ENCODE data around the gene GABBR2.
A peak's percentile ranks its signal among the peaks of the same experiment; 100 is the strongest.

GABBR2 gene

DNA sequence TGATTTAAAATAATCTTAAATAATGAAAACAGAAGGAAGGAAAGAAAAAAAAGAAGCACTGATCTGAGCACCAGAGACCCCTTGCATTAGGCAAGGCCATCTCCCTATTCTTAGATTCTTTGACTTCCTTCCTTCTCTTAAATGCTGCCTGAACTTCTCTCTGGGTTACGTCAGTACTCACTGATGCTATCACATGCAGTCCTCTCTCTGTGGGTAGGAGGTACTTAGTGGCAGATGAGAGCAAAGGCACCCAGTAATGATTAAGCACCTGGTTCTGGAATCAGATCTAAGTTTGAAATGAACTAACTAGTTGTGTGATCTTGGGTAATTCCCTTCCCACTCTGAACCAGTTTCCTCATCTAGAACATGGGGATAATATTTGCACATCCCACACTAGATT, 343.0 kb downstream of the GABBR2 start:
- no peaks in the 10 kb centered on the region; the same call in 1 of the 2 replicates for H3K27me3 ChIP-seq (ENCODE audit: control insufficient read depth, insufficient read depth, low read length)
- no peak for DNase-seq (ENCODE audit: low read depth, low spot score)
- no peaks in the 10 kb centered on the region for H3K36me3 ChIP-seq (ENCODE audit: control insufficient read depth, insufficient read depth, low read length)
- H3K4me1 ChIP-seq (ENCODE audit: control insufficient read depth, insufficient read depth, low read length), result no peaks in the 10 kb centered on the region
- no CpG with 5 or more reads among the region's 1 CpG for WGBS (ENCODE audit: insufficient coverage, insufficient read length)
- H3K27ac ChIP-seq (ENCODE audit: low read length), result no peak overlapping the region
- H3K4me3 ChIP-seq (ENCODE audit: low read length), result no peak overlapping the region
- no peaks in the 10 kb centered on the region for H3K9me3 ChIP-seq (ENCODE audit: control insufficient read depth, insufficient read depth, low read length)

DNA sequence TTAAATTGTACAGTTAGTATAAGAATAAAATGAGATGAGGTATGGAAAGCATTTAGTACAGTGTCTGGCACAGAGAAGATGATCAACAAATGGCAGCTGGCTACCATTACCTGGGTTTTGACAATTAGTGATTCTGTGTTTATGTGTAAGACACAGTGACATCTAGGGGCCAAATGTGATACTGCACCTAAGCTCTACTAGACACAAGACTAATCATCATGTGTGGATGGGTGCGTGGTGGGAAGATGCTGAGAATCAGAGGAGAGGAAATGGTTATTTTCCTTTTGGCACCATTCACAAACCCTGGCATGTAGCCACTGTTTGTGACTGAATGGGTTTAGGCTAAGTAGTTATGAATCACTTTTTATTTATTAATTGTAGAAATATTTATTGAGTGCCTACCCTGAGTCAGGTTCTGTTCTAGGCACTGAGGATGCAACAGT, 343.5 kb downstream of the GABBR2 start:
- Histone ChIP-seq H3K4me3 (ENCODE audit: low read length) (no peak overlapping the region), H3K36me3 (ENCODE audit: control insufficient read depth, insufficient read depth, low read length) (no peaks in the 10 kb centered on the region), H3K27me3 (ENCODE audit: control insufficient read depth, insufficient read depth, low read length) (no peaks in the 10 kb centered on the region; the same call in 1 of the 2 replicates), H3K4me1 (ENCODE audit: control insufficient read depth, insufficient read depth, low read length) (no peaks in the 10 kb centered on the region), H3K9me3 (ENCODE audit: control insufficient read depth, insufficient read depth, low read length) (no peaks in the 10 kb centered on the region), H3K27ac (ENCODE audit: low read length) (no peak overlapping the region)
- WGBS (ENCODE audit: insufficient coverage, insufficient read length), result no CpG with 5 or more reads among the region's 1 CpG
- peak; percentile 33 for DNase-seq (ENCODE audit: low read depth, low spot score)

GRCh38 chr9:98364086-98364485, 344.6 kb downstream of the GABBR2 start:
- Histone ChIP-seq H3K4me1 (ENCODE audit: control insufficient read depth, insufficient read depth, low read length) (no peaks in the 10 kb centered on the region; the same call in 1 of the 2 replicates), H3K4me3 (ENCODE audit: low read length) (no peak overlapping the region), H3K9me3 (ENCODE audit: control insufficient read depth, insufficient read depth, low read length) (no peaks in the 10 kb centered on the region), H3K27me3 (ENCODE audit: control insufficient read depth, insufficient read depth, low read length) (no peaks in the 10 kb centered on the region; the same call in 1 of the 2 replicates), H3K27ac (ENCODE audit: low read length) (no peak overlapping the region), H3K36me3 (ENCODE audit: control insufficient read depth, insufficient read depth, low read length) (no peaks in the 10 kb centered on the region)
- WGBS (ENCODE audit: insufficient coverage, insufficient read length), result no CpG with 5 or more reads among the region's 4 CpGs
- no peak for DNase-seq (ENCODE audit: low read depth, low spot score)

DNA sequence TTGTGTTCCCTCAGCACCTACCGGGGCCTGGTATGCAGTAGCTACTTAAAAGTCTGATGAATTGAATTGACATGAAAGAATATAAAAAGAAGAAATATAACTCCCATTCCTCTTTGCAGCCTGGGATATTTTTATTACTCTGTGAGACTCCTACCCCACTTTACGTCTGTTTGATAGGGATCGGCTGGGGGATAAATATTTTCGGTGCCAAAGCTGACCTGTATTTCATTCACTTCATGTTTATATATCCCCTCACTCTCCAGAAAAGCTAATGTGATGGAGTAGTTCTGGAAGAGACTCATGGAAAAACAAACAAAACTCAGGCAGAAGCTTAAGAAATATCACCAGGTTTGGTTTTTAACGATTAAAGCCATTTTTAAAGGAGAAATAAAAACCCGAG, 345.1 kb downstream of the GABBR2 start:
- Histone ChIP-seq H3K9me3 (ENCODE audit: control insufficient read depth, insufficient read depth, low read length) (no peaks in the 10 kb centered on the region), H3K36me3 (ENCODE audit: control insufficient read depth, insufficient read depth, low read length) (no peaks in the 10 kb centered on the region), H3K27me3 (ENCODE audit: control insufficient read depth, insufficient read depth, low read length) (no peaks in the 10 kb centered on the region; the same call in 1 of the 2 replicates), H3K4me3 (ENCODE audit: low read length) (no peak overlapping the region), H3K4me1 (ENCODE audit: control insufficient read depth, insufficient read depth, low read length) (no peaks in the 10 kb centered on the region; the same call in 1 of the 2 replicates), H3K27ac (ENCODE audit: low read length) (no peak overlapping the region)
- no peak for DNase-seq (ENCODE audit: low read depth, low spot score)
- no CpG with 5 or more reads among the region's 6 CpGs for WGBS (ENCODE audit: insufficient coverage, insufficient read length)

DNA sequence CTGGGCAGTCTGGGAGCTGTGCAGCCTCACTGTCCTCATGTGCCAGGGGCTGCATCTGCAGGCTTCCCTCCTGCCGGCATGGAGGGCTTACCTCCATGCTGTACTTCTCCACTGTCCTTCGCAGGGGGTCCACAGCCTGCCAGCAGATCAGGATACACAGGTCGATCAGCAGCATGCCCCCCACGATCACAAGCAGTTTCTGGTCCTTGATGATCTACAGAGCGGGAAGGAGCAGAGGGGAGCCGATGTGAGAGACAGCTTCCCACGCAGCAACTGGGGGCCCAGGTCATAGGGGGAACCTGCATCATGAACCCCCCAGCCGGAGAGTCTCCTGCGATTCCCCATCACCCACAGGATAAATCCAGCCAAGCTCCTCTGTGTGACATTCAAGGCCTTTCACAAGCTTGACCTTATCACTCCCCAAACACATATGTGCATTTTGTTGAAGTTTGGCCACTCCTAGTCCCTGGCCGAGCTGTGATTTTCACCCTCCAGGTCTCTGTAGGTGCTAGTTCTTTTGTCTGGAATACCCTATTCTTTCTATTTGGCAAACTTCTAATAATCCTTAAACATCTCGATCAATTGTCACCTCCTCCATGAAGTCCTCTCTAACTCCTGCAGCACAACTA, 346.0 kb downstream of the GABBR2 start:
- WGBS (ENCODE audit: insufficient coverage, insufficient read length), result no CpG with 5 or more reads among the region's 11 CpGs
- Histone ChIP-seq H3K4me3 (ENCODE audit: low read length) (no peak overlapping the region), H3K27ac (ENCODE audit: low read length) (no peak overlapping the region), H3K4me1 (ENCODE audit: control insufficient read depth, insufficient read depth, low read length) (no peaks in the 10 kb centered on the region; the same call in 1 of the 2 replicates), H3K36me3 (ENCODE audit: control insufficient read depth, insufficient read depth, low read length) (no peaks in the 10 kb centered on the region), H3K9me3 (ENCODE audit: control insufficient read depth, insufficient read depth, low read length) (no peaks in the 10 kb centered on the region), H3K27me3 (ENCODE audit: control insufficient read depth, insufficient read depth, low read length) (no peaks in the 10 kb centered on the region; the same call in 1 of the 2 replicates)
- DNase-seq (ENCODE audit: low read depth, low spot score), result no peak

DNA sequence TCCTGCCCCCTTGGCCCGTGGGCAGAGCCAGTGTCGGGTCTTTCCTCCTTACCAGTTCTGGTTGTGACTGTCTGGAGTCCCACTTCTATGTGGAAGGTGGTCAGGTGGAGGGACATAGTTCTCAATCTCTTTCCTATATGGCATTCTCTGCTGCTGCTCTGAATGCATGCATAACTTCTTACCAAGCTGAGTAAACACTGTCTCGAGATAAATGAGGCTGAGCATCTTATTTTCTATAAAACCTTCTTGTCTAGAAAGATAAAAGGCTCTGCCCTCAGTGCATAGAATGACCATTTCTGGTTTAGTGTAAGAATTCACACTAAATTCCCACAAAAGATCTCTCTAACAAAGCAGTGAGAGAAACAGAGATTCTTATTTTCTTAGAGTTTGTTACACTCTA, 347.1 kb downstream of the GABBR2 start:
- H3K4me3 ChIP-seq (ENCODE audit: low read length), result no peak overlapping the region
- no peak overlapping the region for H3K27ac ChIP-seq (ENCODE audit: low read length)
- no CpG with 5 or more reads among the region's 3 CpGs for WGBS (ENCODE audit: insufficient coverage, insufficient read length)
- no peaks in the 10 kb centered on the region for H3K9me3 ChIP-seq (ENCODE audit: control insufficient read depth, insufficient read depth, low read length)
- no peaks in the 10 kb centered on the region for H3K36me3 ChIP-seq (ENCODE audit: control insufficient read depth, insufficient read depth, low read length)
- no peak for DNase-seq (ENCODE audit: low read depth, low spot score)
- H3K27me3 ChIP-seq (ENCODE audit: control insufficient read depth, insufficient read depth, low read length), result no peaks in the 10 kb centered on the region; the same call in 1 of the 2 replicates
- no peaks in the 10 kb centered on the region; the same call in 1 of the 2 replicates for H3K4me1 ChIP-seq (ENCODE audit: control insufficient read depth, insufficient read depth, low read length)

- Histone ChIP-seq H3K36me3 (ENCODE audit: control insufficient read depth, insufficient read depth, low read length) (no peaks in the 10 kb centered on the region), H3K4me1 (ENCODE audit: control insufficient read depth, insufficient read depth, low read length) (no peaks in the 10 kb centered on the region; the same call in 1 of the 2 replicates), H3K27me3 (ENCODE audit: control insufficient read depth, insufficient read depth, low read length) (no peaks in the 10 kb centered on the region; the same call in 1 of the 2 replicates), H3K4me3 (ENCODE audit: low read length) (no peak overlapping the region), H3K27ac (ENCODE audit: low read length) (no peak overlapping the region), H3K9me3 (ENCODE audit: control insufficient read depth, insufficient read depth, low read length) (no peaks in the 10 kb centered on the region)
- WGBS (ENCODE audit: insufficient coverage, insufficient read length), result no CpG with 5 or more reads among the region's 2 CpGs
- DNase-seq (ENCODE audit: low read depth, low spot score), result no peak
Measured at GRCh38 chr9:98360176-98360708, 348.5 kb downstream of the GABBR2 start.

GRCh38 chr9:98359569-98359968, 349.2 kb downstream of the GABBR2 start:
- no peaks in the 10 kb centered on the region; the same call in 1 of the 2 replicates for H3K4me1 ChIP-seq (ENCODE audit: control insufficient read depth, insufficient read depth, low read length)
- no peak overlapping the region for H3K27ac ChIP-seq (ENCODE audit: low read length)
- no peak for DNase-seq (ENCODE audit: low read depth, low spot score)
- H3K27me3 ChIP-seq (ENCODE audit: control insufficient read depth, insufficient read depth, low read length), result no peaks in the 10 kb centered on the region; the same call in 1 of the 2 replicates
- no peak overlapping the region for H3K4me3 ChIP-seq (ENCODE audit: low read length)
- H3K36me3 ChIP-seq (ENCODE audit: control insufficient read depth, insufficient read depth, low read length), result no peaks in the 10 kb centered on the region
- no peaks in the 10 kb centered on the region for H3K9me3 ChIP-seq (ENCODE audit: control insufficient read depth, insufficient read depth, low read length)
- WGBS (ENCODE audit: insufficient coverage, insufficient read length), result no CpG with 5 or more reads among the region's 8 CpGs

DNA sequence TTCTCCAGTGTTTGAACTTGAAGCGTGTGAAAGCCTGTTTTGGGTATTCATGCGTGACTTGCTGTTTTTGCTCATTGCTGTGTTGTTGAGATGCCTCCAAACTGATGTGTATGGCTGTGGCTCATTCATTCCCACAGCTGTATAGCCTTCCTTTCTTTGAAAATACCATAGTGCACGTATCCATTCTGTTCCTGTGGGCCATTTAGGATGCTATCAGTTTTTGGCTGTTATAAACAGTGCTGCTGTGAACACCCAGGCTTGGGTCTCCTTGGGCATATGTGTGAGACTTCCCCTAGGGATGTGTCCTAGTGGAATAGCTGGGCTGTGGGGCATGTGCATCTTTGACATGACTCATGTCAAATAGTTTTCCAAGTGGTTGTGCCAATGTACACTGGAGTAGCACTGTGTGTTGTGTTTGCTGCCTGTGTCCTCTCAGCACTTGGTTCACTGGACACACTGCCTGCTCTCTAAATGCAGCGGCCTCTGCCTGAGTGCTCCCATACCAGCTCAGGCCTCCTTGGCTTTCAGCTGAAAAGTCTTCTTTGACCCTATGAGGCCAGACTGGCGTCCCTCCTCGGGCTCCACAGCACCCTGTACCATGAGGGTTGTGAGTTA, 350.7 kb downstream of the GABBR2 start:
- no peaks in the 10 kb centered on the region for H3K36me3 ChIP-seq (ENCODE audit: control insufficient read depth, insufficient read depth, low read length)
- H3K27me3 ChIP-seq (ENCODE audit: control insufficient read depth, insufficient read depth, low read length), result no peaks in the 10 kb centered on the region; the same call in 1 of the 2 replicates
- no peak overlapping the region for H3K4me3 ChIP-seq (ENCODE audit: low read length)
- H3K27ac ChIP-seq (ENCODE audit: low read length), result no peak overlapping the region
- DNase-seq (ENCODE audit: low read depth, low spot score), result no peak
- H3K9me3 ChIP-seq (ENCODE audit: control insufficient read depth, insufficient read depth, low read length), result no peaks in the 10 kb centered on the region
- H3K4me1 ChIP-seq (ENCODE audit: control insufficient read depth, insufficient read depth, low read length), result no peaks in the 10 kb centered on the region; the same call in 1 of the 2 replicates
- WGBS (ENCODE audit: insufficient coverage, insufficient read length), result no CpG with 5 or more reads among the region's 6 CpGs

- DNase-seq (ENCODE audit: low read depth, low spot score), result no peak
- no peaks in the 10 kb centered on the region; the same call in 1 of the 2 replicates for H3K27me3 ChIP-seq (ENCODE audit: control insufficient read depth, insufficient read depth, low read length)
- no peaks in the 10 kb centered on the region for H3K36me3 ChIP-seq (ENCODE audit: control insufficient read depth, insufficient read depth, low read length)
- no peak overlapping the region for H3K4me3 ChIP-seq (ENCODE audit: low read length)
- no peaks in the 10 kb centered on the region; the same call in 1 of the 2 replicates for H3K4me1 ChIP-seq (ENCODE audit: control insufficient read depth, insufficient read depth, low read length)
- no peaks in the 10 kb centered on the region for H3K9me3 ChIP-seq (ENCODE audit: control insufficient read depth, insufficient read depth, low read length)
- no peak overlapping the region for H3K27ac ChIP-seq (ENCODE audit: low read length)
- no CpG with 5 or more reads among the region's 8 CpGs for WGBS (ENCODE audit: insufficient coverage, insufficient read length)
Measured at GRCh38 chr9:98356953-98357690, 351.6 kb downstream of the GABBR2 start.
